ENCODE measurements around the gene CORO1A.

- TF ChIP-seq CTCF (IDR thresholded peaks at IDR 0.05), result no peak
- no peak for TF ChIP-seq POLR2A (IDR thresholded peaks at IDR 0.05)
Observed at GRCh38 chr16:30151091-30151490, 32.3 kb upstream of the CORO1A start.
